ENCODE results near the gene PLXND1. TPM values are rescaled to one million over a fixed set of nuclear protein-coding genes. Genes with fewer than 3 reads are reported as not detected.
A peak's percentile ranks its signal among the peaks of the same experiment; 100 is the strongest.

Gene PLXND1, protein sequence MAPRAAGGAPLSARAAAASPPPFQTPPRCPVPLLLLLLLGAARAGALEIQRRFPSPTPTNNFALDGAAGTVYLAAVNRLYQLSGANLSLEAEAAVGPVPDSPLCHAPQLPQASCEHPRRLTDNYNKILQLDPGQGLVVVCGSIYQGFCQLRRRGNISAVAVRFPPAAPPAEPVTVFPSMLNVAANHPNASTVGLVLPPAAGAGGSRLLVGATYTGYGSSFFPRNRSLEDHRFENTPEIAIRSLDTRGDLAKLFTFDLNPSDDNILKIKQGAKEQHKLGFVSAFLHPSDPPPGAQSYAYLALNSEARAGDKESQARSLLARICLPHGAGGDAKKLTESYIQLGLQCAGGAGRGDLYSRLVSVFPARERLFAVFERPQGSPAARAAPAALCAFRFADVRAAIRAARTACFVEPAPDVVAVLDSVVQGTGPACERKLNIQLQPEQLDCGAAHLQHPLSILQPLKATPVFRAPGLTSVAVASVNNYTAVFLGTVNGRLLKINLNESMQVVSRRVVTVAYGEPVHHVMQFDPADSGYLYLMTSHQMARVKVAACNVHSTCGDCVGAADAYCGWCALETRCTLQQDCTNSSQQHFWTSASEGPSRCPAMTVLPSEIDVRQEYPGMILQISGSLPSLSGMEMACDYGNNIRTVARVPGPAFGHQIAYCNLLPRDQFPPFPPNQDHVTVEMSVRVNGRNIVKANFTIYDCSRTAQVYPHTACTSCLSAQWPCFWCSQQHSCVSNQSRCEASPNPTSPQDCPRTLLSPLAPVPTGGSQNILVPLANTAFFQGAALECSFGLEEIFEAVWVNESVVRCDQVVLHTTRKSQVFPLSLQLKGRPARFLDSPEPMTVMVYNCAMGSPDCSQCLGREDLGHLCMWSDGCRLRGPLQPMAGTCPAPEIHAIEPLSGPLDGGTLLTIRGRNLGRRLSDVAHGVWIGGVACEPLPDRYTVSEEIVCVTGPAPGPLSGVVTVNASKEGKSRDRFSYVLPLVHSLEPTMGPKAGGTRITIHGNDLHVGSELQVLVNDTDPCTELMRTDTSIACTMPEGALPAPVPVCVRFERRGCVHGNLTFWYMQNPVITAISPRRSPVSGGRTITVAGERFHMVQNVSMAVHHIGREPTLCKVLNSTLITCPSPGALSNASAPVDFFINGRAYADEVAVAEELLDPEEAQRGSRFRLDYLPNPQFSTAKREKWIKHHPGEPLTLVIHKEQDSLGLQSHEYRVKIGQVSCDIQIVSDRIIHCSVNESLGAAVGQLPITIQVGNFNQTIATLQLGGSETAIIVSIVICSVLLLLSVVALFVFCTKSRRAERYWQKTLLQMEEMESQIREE (N-terminal part only)
- total RNA-seq, result 27.3 and 30.7 TPM in 2 replicates

DNA sequence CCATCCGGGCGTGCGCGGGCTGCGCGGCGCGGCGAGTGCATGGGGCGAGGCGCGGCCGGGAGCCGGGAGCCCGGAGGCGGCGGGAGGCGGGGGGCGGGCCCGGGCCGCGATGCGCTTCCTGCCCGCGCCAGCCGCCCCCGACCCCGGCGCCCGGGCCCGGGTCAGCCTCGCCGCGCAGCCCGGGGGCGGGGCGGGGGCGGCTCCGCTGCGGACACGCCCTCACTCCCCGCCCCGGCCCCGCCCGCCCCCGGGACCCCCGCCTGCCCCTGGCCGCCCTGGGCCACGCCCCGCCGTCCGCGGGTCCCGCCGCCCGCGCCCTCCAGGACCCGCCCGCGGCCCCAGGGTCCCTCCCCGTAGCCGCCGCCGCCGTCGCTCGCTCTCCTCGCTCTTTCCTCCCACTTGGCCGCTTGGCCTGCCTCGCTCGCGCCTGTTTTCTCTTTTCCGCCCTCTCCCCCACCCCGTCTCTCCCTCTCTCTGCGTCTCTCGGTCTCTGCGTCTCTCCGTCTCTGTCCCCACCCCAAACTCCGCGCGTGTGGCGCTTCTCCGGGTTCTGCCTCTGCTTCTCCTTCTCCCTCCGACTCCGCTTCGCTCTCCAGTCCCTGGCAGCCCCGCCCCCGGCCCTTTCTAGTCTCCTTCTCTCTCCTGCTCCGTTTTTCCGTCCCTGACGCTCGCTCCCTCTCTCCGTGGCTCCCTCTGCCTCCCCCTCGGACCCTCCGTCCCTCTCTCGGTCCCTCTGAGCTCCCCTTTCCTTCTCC is at the start of gene PLXND1:
PLXND1 (minus strand) TSS at position 41 of the 755 bp plus-strand sequence; CDS start at position 4, 37 bp downstream.
- H3K4me3 ChIP-seq (ENCODE audit: low read depth, low read length), result peak within 1 kb of the TSS; percentile 52
- no peak for DNase-seq (ENCODE audit: low read depth)
- TF ChIP-seq, protein P1, sequence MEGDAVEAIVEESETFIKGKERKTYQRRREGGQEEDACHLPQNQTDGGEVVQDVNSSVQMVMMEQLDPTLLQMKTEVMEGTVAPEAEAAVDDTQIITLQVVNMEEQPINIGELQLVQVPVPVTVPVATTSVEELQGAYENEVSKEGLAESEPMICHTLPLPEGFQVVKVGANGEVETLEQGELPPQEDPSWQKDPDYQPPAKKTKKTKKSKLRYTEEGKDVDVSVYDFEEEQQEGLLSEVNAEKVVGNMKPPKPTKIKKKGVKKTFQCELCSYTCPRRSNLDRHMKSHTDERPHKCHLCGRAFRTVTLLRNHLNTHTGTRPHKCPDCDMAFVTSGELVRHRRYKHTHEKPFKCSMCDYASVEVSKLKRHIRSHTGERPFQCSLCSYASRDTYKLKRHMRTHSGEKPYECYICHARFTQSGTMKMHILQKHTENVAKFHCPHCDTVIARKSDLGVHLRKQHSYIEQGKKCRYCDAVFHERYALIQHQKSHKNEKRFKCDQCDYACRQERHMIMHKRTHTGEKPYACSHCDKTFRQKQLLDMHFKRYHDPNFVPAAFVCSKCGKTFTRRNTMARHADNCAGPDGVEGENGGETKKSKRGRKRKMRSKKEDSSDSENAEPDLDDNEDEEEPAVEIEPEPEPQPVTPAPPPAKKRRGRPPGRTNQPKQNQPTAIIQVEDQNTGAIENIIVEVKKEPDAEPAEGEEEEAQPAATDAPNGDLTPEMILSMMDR (conservative IDR thresholded peaks at IDR 0.05; ENCODE audit: low read depth, low read length), result no peak

DNA sequence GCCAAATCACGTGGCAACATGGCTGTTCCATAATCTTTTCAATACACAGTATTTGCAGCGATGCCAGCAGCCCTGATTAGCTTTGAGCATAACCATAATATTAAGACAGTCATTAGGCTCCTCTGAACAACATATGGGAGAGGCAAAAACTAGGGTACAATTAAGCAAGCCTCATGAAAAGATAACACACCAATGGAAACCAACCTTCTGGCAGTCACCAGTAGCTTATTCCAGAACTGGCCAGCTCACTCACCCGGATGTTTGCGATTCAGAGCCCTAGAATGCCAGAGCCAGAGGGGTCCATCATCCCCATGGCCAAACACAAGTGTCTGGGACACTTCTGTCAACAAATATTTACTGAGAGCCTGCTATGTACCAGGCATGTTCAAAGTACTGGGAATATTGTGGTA is 48.8 kb upstream of the PLXND1 start:
- no peak for DNase-seq (ENCODE audit: low read depth)
- H3K4me3 ChIP-seq (ENCODE audit: low read depth, low read length), result peak overlapping the region; percentile 45
- TF ChIP-seq, protein P1 (conservative IDR thresholded peaks at IDR 0.05; ENCODE audit: low read depth, low read length), result no peak

DNA sequence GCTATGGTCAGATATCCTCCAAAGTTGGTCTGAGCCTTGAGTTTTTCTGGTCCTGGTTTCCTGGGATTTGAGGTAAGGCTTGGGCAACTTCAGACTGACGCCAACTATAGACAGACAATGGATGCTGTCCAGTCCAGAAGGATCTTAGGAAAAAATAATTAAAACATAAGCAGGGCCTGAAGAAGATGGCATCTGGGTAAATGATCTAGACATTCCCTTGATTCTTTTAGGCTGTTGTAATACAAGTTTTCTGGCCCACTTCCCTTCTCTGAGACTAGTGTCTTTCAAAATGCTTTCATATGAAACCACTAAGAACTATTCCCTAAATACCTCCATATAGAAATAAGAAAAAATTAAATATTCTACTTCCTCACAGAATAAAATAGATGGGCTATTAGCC is 47.7 kb upstream of the PLXND1 start:
- DNase-seq (ENCODE audit: low read depth), result no peak
- H3K4me3 ChIP-seq (ENCODE audit: low read depth, low read length), result no peak overlapping the region
- TF ChIP-seq, protein P1 (conservative IDR thresholded peaks at IDR 0.05; ENCODE audit: low read depth, low read length), result no peak

DNA sequence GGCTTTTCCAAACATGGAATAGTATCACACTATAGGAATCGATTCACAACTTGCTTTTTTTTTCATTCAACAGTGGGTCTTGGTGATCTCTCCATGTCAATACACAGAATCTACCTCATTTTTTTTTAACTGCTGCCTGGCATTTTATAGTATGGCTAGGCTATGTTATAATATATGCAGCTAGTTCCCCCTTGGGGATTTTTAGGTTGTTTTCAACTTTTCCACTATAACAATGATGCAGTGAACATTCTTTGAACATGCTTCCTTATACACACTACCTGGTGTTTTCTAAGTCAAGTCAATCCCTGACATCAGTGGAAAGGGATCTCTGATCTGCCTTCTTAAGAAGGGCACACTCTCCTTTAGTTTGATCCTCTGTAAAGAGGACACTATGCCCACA is 46.5 kb upstream of the PLXND1 start:
- no peak for DNase-seq (ENCODE audit: low read depth)
- no peak overlapping the region for H3K4me3 ChIP-seq (ENCODE audit: low read depth, low read length)
- TF ChIP-seq, protein P1 (conservative IDR thresholded peaks at IDR 0.05; ENCODE audit: low read depth, low read length), result no peak

DNA sequence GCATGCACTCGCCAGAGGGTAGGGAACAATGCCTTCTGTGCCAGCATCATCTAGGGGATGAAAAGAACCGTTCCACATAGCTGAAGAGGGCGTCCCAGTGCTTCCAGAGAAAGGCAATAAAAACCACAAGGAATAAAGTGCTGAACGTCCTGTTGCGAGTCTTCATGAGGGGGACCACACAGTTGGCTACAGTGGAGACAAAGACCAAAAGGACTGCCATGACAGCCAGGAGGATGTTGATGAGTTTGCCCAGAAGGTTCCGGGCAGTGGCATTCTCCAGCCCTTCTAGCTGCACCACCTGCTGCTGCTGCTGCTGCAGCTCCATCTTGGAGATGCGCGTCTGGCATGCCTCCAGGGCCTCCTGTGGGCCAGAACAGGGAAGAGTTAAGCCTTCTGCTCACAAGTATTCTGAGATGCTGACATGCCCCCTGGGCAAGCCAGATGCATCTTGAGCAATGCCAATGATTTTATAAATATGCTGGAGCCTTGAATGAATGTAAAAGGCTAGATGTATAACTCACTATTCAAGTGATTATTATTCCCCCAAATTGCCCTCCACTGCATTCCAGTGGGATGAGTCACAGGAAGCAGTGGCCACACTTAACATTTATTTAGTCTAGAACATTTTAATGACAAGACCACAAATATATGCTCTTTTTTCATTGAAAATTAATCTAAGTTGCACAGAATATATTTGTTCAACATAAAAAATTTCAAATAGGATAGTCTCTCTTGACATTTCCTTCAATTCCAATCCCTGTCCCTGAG is 45.1 kb upstream of the PLXND1 start:
- TF ChIP-seq, protein P1 (conservative IDR thresholded peaks at IDR 0.05; ENCODE audit: low read depth, low read length), result no peak
- no peak overlapping the region for H3K4me3 ChIP-seq (ENCODE audit: low read depth, low read length)
- no peak for DNase-seq (ENCODE audit: low read depth)
